ENCODE data around the gene ABHD12.

ABHD12 gene

GRCh38 chr20:25287631-25288290 is 102.9 kb downstream of the ABHD12 start:
- no peak for DNase-seq

GRCh38 chr20:25286917-25287316 is 103.7 kb downstream of the ABHD12 start:
- no peak for DNase-seq

- no peak for DNase-seq
Observed at GRCh38 chr20:25285856-25286798, 104.5 kb downstream of the ABHD12 start.

GRCh38 chr20:25285091-25285647 is 105.5 kb downstream of the ABHD12 start:
- no peak for DNase-seq

- no peak for DNase-seq
Observed at GRCh38 chr20:25284131-25284601, 106.5 kb downstream of the ABHD12 start.

GRCh38 chr20:25283221-25283951 is 107.2 kb downstream of the ABHD12 start:
- no peak for DNase-seq

GRCh38 chr20:25282796-25283195 is 107.8 kb downstream of the ABHD12 start:
- no peak for DNase-seq

- DNase-seq, result no peak
Observed at GRCh38 chr20:25282034-25282781, 108.4 kb downstream of the ABHD12 start.

GRCh38 chr20:25281541-25281991 is 109.1 kb downstream of the ABHD12 start:
- DNase-seq, result no peak

GRCh38 chr20:25280574-25281535 is 109.8 kb downstream of the ABHD12 start:
- no peak for DNase-seq

GRCh38 chr20:25280051-25280573 is 110.5 kb downstream of the ABHD12 start:
- DNase-seq, result no peak

- DNase-seq, result no peak
Observed at GRCh38 chr20:25279403-25279802, 111.2 kb downstream of the ABHD12 start.

- no peak for DNase-seq
Observed at GRCh38 chr20:25278636-25279361, 111.8 kb downstream of the ABHD12 start.

GRCh38 chr20:25277941-25278521 is 112.6 kb downstream of the ABHD12 start:
- DNase-seq, result no peak

GRCh38 chr20:25277051-25277801 is 113.4 kb downstream of the ABHD12 start:
- DNase-seq, result no peak

GRCh38 chr20:25276533-25277050 is 114.0 kb downstream of the ABHD12 start:
- no peak for DNase-seq

GRCh38 chr20:25275813-25276532 is 114.7 kb downstream of the ABHD12 start:
- DNase-seq, result no peak
